Rectal smooth muscle tissue (tissue), 1 donor: Measurements from ENCODE around the gene GNAI1.
"Not testable (repeated sequence)": the region's sequence is repeated elsewhere in the genome, so short reads cannot be mapped to it uniquely, and the experiment has no call there.

Experiments
- H3K27ac ChIP-seq: one replicate; pipeline ENCODE4 v1.7.0; 2013; ENCODE audit warnings: low read depth, low read length, inconsistent platforms
- H3K27me3 ChIP-seq: one replicate; pipeline ENCODE4 v1.7.0; 2013; ENCODE audit warnings: low read length; ENCODE audit not compliant: control insufficient read depth, insufficient read depth
- H3K36me3 ChIP-seq: one replicate; pipeline ENCODE4 v1.7.0; 2013; ENCODE audit warnings: low read length; ENCODE audit not compliant: control insufficient read depth, insufficient read depth
- H3K4me1 ChIP-seq: one replicate; pipeline ENCODE4 v1.7.0; 2013; ENCODE audit warnings: low read length; ENCODE audit not compliant: control insufficient read depth, insufficient read depth
- H3K4me3 ChIP-seq: one replicate; pipeline ENCODE4 v1.7.0; 2013; ENCODE audit warnings: low read length
- H3K9ac ChIP-seq: one replicate; pipeline ENCODE4 v1.7.0; 2013; ENCODE audit warnings: low read length

Gene GNAI1

DNA sequence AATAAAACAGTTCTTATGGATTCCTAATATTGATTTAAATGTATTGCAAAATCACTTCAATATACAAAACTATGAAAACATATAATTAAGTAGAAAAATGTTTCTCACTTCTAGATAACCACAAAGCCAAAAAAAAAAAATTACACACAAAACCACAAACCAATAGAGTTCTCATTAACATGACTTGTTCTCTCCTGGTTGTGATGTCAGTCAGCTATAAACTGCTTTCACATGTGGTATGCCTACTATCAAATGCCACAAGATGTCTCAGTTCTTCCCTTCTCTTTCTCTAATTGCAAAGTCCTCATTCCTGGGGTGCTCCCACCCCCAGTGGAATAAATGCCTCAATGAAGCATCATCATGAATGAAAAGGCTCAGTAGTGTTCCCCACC lies 16.6 kb downstream of the GNAI1 start:
- H3K27me3 ChIP-seq = no peaks in the 10 kb centered on the region
- no peak overlapping the region for H3K9ac ChIP-seq
- peaks cover 11% of the 10 kb centered on the region for H3K4me1 ChIP-seq
- H3K36me3 ChIP-seq = no peaks in the 10 kb centered on the region
- H3K27ac ChIP-seq = no peak overlapping the region
- no peak overlapping the region for H3K4me3 ChIP-seq

DNA sequence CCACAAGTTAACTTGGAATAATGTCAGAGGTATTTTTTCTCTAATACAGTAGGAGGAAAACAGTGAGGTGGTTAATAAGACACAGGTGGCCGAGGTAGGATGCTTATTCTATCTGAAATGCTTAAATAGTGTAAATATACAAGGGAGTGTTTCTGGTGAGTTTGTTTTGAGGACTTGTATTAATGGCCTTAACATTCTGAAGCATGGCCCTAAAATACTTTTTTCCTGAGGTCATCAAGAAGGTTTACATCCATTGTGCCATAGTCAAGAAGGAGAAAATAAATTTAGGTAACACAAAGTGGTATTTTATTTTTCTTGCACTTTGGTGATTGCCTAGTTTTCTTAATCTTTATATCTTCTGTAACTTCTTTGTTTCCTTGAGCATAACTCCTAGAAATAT lies 18.8 kb downstream of the GNAI1 start:
- Histone ChIP-seq H3K27me3 (no peaks in the 10 kb centered on the region), H3K4me1 (peaks cover 8% of the 10 kb centered on the region), H3K36me3 (no peaks in the 10 kb centered on the region), H3K4me3 (no peak overlapping the region), H3K9ac (no peak overlapping the region), H3K27ac (no peak overlapping the region)

DNA sequence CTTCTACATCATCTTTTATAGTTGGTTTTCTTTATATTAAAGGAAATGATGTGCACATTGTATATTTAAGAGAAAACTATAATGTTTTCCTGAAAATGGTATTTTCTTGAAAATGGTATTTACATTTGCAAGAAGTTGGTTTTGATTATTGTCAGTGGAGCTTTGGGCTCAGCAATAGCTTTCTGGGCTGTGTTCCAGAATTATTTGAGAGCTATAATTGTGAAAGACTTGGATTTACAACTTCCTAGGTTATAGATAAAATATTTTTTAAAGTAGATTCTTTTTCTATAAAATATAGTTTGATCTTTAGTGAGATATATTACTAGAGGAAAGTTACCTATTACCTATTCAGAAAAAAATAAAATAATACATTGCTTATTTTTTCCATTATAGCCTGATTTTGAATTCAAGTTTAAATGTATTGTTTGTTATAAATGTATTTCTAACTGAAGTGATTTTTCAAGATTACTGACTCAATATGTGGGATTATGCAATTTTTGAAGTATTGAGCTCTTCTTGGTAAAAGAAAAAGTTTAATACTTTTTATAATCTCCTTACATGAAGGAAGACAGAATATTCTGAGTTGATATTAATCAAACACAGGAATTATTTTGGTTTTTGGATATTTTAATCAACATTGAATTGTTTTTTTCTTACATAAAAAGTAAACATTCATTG lies 20.2 kb downstream of the GNAI1 start:
- Histone ChIP-seq H3K27ac (no peak overlapping the region), H3K9ac (no peak overlapping the region), H3K4me3 (no peak overlapping the region), H3K27me3 (no peaks in the 10 kb centered on the region), H3K4me1 (peaks cover 8% of the 10 kb centered on the region), H3K36me3 (no peaks in the 10 kb centered on the region)

DNA sequence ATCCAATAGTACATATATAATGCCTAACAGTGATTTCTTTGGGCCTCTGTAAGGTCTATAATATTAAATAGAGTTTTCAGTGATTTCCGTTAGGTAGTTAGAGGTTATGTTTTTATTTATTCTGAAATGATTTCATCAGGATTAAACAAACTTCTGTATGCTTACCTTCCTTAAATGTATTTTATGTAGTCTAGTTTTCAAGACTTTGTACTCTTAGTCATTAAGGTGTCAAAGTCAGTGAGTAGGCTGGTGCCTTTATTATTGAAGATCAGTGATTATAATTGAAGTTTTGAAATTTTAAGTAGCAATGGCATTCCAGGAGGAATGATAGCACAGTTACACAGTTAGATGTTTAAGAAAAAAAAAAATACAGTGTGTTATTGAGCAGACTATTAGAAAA lies 20.7 kb downstream of the GNAI1 start:
- no peak overlapping the region for H3K9ac ChIP-seq
- no peak overlapping the region for H3K27ac ChIP-seq
- H3K4me1 ChIP-seq = peaks cover 8% of the 10 kb centered on the region

DNA sequence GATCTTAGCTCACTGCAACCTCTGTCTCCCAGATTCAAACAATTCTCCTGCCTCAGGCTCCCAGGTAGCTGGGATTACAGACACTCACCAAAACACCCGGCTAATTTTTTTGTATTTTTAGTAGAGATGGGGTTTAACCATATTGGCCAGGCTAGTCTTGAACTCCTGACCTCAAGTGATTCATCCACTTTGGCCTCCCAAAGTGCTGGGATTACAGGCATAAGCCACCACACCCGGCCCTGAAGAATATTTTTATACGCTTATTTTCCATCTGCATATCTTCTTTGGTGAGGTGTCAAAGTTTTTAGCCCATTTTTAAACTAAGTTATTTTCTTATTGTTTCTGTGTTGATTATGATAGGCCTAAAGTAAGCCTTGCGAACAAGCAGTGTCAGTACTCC lies 23.1 kb downstream of the GNAI1 start:
- not testable (repeated sequence) for H3K27ac ChIP-seq, H3K4me1 ChIP-seq, H3K36me3 ChIP-seq, H3K9ac ChIP-seq, H3K27me3 ChIP-seq, H3K4me3 ChIP-seq

More for the DNA sequence above, 20.7 kb downstream of the GNAI1 start:
- no peaks in the 10 kb centered on the region for H3K27me3 ChIP-seq
- no peak overlapping the region for H3K4me3 ChIP-seq
- no peaks in the 10 kb centered on the region for H3K36me3 ChIP-seq

DNA sequence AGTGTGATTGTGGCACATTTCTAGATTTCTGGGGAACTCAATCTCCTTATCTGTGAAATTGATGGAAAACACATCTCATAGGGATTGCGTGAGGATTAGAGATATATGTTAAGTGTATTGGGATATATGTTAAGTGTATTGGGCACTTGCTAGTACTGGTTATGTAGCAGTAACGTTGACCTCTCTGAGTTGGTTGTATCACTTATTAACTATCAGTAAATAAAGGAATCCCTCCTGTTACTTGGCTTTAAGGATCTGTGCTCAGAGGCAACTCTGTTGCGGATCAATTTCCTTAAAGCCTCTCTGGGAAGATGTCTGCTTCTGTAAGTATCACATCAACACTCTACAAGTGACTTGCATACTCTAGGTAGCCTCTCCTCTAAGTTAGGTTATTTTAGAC lies 25.2 kb downstream of the GNAI1 start:
- no peaks in the 10 kb centered on the region for H3K36me3 ChIP-seq
- H3K9ac ChIP-seq = no peak overlapping the region

DNA sequence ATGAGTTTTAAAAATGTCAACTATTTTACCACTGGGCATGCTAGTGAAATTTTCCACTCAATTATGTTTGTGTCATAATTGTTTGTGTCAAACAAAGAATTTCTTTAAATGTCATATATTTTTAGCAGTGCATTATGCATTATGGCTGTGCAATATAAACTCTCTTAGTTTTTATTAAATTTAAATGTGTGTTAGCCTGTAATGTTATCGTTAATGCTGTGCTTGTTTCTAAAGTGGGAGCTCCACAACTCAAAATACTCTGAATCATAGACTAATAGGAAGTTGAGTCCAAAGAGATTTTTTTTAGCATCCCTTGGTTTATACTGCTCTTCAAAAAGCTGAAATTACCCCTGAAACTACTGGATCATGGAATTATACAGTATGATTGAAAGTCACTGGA lies 26.8 kb downstream of the GNAI1 start:
- Histone ChIP-seq H3K36me3 (no peaks in the 10 kb centered on the region), H3K9ac (no peak overlapping the region), H3K4me3 (no peak overlapping the region), H3K4me1 (peaks cover 3% of the 10 kb centered on the region), H3K27ac (no peak overlapping the region), H3K27me3 (no peaks in the 10 kb centered on the region)

More for the DNA sequence above, 25.2 kb downstream of the GNAI1 start:
- Histone ChIP-seq H3K27me3 (no peaks in the 10 kb centered on the region), H3K4me1 (peaks cover 2% of the 10 kb centered on the region), H3K27ac (no peak overlapping the region), H3K4me3 (no peak overlapping the region)

DNA sequence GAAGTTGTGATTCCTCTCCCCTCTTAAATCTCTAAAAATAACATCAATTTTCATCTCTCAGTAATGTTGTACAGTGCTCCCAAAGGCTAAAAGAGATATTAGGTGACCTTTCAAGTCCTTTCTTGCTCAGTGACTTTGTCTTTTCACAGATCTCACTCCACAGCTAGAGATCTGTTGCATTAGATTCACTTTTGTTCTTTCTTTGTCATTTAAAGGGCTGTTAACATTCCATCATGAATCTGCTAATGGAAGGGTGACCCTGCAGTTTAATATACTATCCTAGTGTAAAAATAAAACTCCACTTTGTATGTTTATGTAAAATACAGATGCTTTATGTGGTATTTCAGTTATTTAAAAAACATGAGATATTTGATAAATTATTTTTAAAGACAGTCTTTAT lies 30.5 kb downstream of the GNAI1 start:
- Histone ChIP-seq H3K27me3 (no peaks in the 10 kb centered on the region), H3K4me1 (peaks cover 3% of the 10 kb centered on the region), H3K4me3 (no peak overlapping the region), H3K27ac (no peak overlapping the region), H3K36me3 (no peaks in the 10 kb centered on the region), H3K9ac (no peak overlapping the region)

DNA sequence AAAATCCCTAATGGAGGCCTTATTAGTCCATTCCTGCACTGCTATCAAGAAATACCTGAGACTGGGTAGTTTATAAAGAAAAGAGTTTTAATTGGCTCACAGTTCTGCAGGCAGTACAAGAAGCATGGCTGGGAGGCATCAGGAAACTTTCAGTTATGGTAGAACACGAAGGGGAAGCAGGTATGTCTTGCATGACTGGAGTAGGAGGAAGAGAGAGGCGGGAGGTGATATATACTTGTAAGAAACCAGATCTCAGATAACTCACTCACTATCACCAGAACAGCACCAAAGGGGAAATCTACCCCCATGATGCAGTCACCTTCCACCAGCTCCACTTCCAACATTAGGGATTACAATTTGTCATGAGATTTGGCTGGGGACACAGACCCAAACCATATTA lies 35.8 kb downstream of the GNAI1 start:
- Histone ChIP-seq H3K9ac (no peak overlapping the region), H3K4me1 (no peaks in the 10 kb centered on the region), H3K4me3 (no peak overlapping the region), H3K27me3 (no peaks in the 10 kb centered on the region), H3K27ac (no peak overlapping the region), H3K36me3 (no peaks in the 10 kb centered on the region)

DNA sequence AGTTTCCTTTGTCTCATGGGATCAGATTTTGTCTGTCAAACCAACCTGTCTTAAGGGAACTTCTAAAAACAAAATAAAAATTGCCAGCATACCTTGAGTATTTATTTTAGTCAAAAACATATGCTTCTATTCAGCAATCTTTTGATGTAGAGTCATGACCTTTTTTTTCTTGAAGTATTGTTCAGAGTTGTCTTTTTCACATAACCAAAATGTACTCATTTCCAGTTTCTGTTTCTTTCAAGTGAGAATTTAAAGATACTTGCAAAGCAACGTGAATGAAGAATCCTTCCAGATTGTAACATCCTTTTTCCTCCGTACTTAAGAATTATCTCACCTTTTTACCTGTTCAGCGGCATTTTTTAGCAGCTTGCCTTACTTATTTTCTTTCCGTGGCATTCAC lies 37.8 kb downstream of the GNAI1 start:
- Histone ChIP-seq H3K36me3 (no peaks in the 10 kb centered on the region), H3K27me3 (no peaks in the 10 kb centered on the region), H3K9ac (no peak overlapping the region), H3K4me1 (no peaks in the 10 kb centered on the region), H3K4me3 (no peak overlapping the region), H3K27ac (no peak overlapping the region)

DNA sequence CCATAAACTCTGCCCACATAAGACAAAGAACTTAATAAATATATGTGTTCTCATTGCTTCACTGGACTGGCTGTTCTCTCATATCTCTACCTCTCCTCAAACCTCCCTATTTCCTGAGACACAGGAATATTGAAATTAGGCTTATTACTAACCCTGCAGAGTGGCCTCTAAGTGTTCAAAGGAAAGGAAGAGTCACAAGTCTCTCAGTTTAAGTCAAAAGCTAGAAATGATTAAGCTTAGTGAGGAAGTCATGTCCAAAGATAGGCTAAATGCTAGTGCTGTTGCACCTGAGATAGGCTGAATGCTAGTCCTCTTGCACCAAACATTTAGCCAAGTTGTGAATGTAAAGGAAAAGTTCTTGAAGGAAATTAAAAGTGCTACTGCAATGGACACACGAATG lies 41.1 kb downstream of the GNAI1 start:
- Histone ChIP-seq H3K4me1 (no peaks in the 10 kb centered on the region), H3K27me3 (no peaks in the 10 kb centered on the region), H3K36me3 (no peaks in the 10 kb centered on the region), H3K4me3 (no peak overlapping the region), H3K9ac (no peak overlapping the region), H3K27ac (no peak overlapping the region)

DNA sequence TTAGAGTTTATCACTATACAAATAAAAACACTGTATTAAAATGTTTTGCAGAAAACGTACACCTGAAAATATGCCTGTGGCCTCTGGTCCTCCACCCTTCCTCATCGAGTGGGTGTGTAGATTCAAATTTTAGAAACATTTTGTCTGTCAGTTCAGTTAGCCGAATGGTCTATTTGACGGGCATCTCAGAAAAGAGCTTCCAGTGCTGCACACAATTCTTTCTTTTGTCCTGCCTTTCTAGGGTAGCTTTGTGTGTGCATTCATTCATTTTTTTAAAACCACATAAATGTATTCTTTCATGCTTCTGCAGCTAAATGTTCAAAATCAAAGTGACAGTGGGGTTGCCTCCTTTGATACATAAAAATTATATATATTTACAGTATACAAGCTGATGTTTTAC lies 46.8 kb downstream of the GNAI1 start:
- no peaks in the 10 kb centered on the region for H3K27me3 ChIP-seq
- no peak overlapping the region for H3K4me3 ChIP-seq
- peaks cover 2% of the 10 kb centered on the region for H3K4me1 ChIP-seq
- no peaks in the 10 kb centered on the region for H3K36me3 ChIP-seq
- no peak overlapping the region for H3K9ac ChIP-seq
- no peak overlapping the region for H3K27ac ChIP-seq

DNA sequence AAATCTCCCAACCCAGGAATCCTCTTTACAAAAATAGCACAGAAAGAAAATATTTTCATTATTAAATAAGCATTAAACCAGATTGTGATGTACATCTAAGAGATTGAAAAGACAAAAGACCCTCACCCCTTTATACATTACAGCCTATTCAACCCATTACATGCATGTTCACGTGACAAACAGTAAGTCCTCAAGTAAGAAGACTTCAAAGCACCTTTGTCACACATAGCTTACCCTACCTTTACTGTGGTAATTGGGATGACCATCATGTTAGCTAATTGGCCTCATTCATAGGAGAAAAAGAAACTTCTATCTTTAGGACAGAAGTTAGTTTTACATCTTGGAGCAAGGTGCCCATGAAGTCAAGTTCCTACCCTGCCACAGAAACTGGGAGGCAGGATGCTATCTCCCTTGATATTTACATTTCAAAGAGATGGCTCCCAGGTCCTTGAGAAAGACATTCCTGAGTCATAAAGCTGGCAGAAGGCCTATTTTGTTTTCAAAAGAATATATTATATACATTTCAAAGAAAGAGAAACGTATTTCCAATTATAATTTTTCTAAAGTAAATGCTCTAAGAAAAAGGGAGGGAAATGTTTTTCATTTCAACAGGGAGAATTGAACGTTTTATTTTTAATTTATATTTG lies 48.1 kb downstream of the GNAI1 start:
- H3K36me3 ChIP-seq = no peaks in the 10 kb centered on the region
- H3K27ac ChIP-seq = no peak overlapping the region
- H3K4me3 ChIP-seq = no peak overlapping the region
- no peaks in the 10 kb centered on the region for H3K27me3 ChIP-seq
- H3K4me1 ChIP-seq = peaks cover 10% of the 10 kb centered on the region
- no peak overlapping the region for H3K9ac ChIP-seq
